HG03520 (cell line): ENCODE measurements around the gene IFT27.
"Not testable (repeated sequence)": the region's sequence is repeated elsewhere in the genome, so short reads cannot be mapped to it uniquely, and the experiment has no call there.

Experiments
- ATAC-seq: cut with Tn5 transposase; IDR thresholded peaks from one replicate; pipeline ENCODE4 v1.9.1; 2021; ENCODE audit warnings: mild to moderate bottlenecking, moderate library complexity; ENCODE audit not compliant: unreplicated experiment

Gene IFT27

GRCh38 chr22:36745301-36745995, 30.5 kb downstream of the IFT27 start:
- ATAC-seq = no peak

GRCh38 chr22:36744791-36745190, 31.1 kb downstream of the IFT27 start:
- no peak for ATAC-seq

DNA sequence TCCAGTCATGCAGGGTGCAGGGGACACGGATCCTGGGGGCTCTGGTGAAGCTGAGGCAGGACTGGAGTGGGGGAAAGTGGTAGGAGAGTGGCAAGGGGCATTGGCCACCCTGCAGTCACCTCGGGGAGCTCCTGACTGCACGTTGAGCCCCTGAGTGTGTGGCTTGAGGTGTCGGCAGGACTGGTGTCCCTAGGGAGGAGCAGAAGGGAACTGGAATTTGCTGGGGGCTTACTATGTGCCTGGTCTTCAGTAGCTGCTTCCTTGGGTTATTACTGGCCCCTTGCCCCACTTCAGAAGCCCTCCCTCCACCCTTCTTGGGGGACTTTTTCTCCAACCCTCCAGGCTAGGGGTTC, 31.5 kb downstream of the IFT27 start:
- ATAC-seq = no peak

GRCh38 chr22:36743591-36744412, 32.1 kb downstream of the IFT27 start:
- no peak for ATAC-seq

GRCh38 chr22:36743011-36743410, 32.9 kb downstream of the IFT27 start:
- no peak for ATAC-seq

DNA sequence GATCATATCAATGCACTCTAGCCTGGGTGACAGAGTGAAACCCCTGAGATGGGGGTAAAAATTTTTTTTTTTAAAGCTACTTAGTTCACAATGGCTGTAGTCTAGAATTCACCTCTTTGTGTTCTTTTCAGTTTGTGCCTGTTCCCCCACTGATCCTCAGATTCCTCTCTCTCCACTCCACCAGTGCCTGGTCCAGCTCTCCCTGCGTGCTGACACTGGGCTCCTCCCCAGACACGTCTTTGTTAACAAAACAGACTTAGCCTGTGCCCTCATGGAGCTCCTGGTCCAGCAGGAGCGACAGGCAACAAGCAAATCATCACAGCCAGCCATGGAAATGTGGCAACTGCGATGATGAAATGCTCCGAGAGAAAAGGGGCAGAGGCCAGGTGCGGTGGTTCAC, 34.0 kb downstream of the IFT27 start:
- no peak for ATAC-seq

- ATAC-seq = no peak
Observed at GRCh38 chr22:36741204-36741793, 34.6 kb downstream of the IFT27 start.

- no peak for ATAC-seq
Observed at GRCh38 chr22:36740716-36741115, 35.2 kb downstream of the IFT27 start.

GRCh38 chr22:36739185-36739584, 36.7 kb downstream of the IFT27 start:
- ATAC-seq = no peak

DNA sequence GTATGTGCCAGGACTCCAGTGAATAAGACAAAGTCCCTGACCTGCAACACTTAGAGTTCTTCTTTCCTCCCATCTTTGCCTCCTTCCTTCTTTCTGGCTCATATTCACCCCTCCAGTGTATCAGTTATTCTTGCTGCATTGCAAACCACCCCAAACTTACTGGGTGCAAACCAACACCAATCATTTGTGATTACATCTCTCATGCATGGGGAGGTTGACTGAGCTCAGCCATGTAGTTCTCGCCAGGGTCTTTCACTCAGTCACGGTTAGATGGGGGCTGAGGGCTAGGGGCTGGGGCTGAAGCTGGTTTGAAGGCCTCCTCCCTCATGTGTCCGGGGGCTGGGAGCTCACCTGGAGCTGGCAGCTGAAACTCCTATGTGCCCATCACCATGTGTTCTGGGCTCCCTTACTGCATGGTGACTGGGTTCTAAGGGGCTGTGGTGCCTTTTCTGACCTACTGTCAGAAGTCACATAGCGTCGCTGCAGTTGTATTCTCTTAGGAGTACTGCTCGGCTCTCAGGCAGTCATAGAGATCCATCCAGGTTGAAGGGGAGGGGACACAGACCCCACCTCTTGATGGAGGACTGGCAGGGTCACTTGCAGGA, 37.4 kb downstream of the IFT27 start:
- ATAC-seq = no peak

DNA sequence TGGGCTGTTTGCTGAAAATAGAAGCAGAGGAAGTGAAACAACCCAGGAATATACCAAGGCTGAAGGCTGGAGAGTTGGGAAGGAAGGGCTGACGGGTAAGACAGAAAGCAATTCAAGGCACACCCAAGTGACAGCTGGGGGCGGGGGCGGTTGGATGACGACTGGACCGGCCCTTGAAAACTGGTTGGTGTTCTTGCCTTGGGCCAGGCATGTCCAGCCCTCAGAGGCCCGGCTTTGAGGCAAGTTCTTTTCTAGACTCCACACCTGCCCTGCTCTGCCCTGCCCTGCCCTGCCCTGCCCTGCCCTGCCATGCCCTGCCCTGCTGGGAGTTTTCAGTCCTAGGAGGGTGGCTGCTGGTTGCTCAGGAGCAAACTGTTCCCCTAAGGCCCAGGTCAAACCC, 38.1 kb downstream of the IFT27 start:
- ATAC-seq = no peak

DNA sequence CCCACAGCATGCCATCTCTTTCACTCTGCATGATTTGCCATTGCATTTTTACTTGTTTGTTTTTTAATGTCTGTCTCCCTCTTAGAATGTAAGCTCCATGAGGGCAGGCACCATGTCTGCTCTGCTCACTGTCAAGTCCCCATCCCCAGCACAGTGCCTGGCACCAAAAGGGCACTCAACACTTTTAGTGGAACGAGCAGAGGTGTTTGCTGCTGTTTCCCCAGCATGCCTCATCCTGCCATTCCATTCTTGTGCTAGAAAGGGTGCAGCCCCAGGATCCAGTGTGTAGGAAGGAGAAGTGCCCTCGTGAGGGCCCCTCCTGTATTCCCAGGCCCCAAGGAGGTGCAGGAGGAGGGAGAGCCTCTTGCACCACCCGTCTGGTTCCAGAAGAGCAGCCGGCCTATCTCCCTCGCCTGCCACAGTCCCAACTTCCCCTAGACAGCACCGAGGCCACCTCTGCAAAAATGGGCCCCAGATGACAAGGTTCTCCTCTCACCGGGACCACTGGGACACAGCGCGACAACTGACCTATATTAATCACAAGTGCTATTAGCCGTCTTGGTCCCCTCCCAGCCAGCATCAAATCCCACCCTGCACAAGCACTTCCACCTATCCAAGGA, 39.1 kb downstream of the IFT27 start:
- ATAC-seq = no peak

GRCh38 chr22:36734171-36735058, 41.5 kb downstream of the IFT27 start:
- no peak for ATAC-seq

DNA sequence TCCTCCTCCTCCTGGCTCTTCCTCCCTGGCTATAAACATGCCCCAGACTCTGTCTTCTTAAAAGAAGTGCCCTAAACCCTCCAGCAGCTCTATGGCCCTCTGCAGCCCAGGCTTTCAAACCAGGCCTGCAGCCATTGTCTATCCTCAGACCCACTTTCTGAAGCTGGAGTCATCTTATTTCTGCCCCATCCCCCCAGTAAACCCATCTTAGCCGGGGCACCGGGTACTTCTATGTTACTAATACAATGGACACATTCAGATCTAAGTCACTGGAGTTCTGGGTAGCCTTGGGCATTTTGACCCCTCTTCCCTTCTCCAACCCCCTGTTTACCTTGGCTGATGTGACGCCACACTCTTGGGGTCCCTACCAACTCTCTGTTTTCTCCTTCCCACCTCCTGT, 42.6 kb downstream of the IFT27 start:
- no peak for ATAC-seq

DNA sequence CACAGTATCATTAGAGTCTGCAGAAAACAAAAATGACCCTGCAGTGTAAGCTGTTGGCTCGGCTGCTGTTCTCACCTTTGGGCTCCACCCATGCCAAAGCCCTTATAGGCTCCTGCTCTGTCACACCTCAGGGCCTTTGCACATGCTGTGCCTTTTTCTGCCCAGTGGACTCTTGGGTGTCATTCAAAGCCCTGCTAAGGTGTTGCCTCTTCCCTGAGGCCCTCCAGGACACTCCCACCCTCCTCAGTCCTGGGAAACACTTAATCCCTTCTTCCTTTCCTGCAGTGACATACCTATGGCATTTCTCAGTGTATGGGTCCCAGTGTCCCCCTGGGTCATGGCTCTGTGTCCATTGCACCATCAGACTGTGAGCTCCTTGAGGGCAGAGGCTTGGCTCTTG, 43.3 kb downstream of the IFT27 start:
- ATAC-seq = no peak

GRCh38 chr22:36731916-36732315, 44.0 kb downstream of the IFT27 start:
- no peak for ATAC-seq

DNA sequence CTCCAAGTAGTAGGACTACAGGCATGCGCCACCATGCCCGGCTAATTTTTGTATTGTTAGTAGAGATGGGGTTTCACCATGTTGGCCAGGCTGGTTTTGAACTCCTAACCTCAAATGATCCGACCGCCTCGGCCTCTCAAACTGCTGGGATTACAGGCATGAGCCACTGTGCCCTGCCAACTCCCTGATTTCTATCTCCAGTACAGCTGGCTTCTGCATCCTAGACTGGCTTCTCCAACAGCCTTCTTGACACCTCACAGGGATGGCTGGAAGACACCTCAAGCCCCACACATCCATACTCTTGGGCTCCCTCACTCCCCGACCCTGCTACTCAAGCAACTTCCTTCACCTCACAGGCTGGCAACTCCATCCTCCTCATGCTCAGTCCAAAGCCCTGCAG, 44.6 kb downstream of the IFT27 start:
- not testable (repeated sequence) for ATAC-seq

GRCh38 chr22:36730176-36730858, 45.6 kb downstream of the IFT27 start:
- ATAC-seq = no peak

- no peak for ATAC-seq
Observed at GRCh38 chr22:36729321-36729720, 46.6 kb downstream of the IFT27 start.

DNA sequence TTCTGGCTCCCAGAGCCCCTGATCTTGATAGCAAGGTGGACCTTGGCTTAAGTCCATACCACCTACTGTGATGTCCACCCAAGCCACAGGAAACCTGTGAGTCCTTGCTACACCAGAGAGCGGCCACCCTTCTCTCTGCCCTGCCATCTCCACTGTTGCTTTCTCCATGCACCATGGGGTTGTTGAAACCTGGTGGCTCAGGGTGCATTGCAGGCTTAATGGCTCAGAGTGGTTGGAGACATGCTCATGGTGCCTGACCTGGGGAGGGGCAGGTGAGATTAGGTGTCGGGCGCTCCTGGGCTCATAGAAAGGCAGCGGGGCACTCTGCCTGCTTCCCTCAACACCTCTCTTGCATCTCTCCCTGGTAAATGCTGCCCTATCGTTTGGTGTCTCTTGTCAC, 47.4 kb downstream of the IFT27 start:
- ATAC-seq = no peak
